HCT116 (cell line): Measurements from ENCODE around the gene FMN1. TPM values are rescaled to one million over a fixed set of nuclear protein-coding genes. Genes with fewer than 3 reads are reported as not detected.

Experiments
- ATAC-seq: fragments of 200-7000 bp; cut with Tn5 transposase; 2 replicates; pipeline ENCODE4 v1.9.1; 2020; ENCODE audit warnings: mild to moderate bottlenecking, moderate library complexity
- BruUV-seq: library from RNA; stranded (reverse); fragments of 400-500 nt; replicated peaks from 2 replicates; lab custom pipeline; 2021; lab: Mats Ljungman, UMichigan
- CTCF ChIA-PET: fragments of 300-600 bp; sonication (Branson Sonifier 250); formaldehyde crosslinking; loops from one replicate; lab custom pipeline; 2021; ENCODE audit warnings: antibody characterized with exemption; lab: Charles Lee
- POLR2A ChIA-PET: fragments of 300-600, 350-600 bp; sonication (Branson Sonifier 250); formaldehyde crosslinking; loops from one replicate; lab custom pipeline; 2021; ENCODE audit warnings: antibody characterized with exemption; lab: Charles Lee
- RAD21 ChIA-PET, 2 experiments: fragments of 300-600 bp; sonication (Branson Sonifier 250); formaldehyde crosslinking; loops; one replicate each; lab custom pipeline; 2023; ENCODE audit warnings: low total read pairs in 2 of 2; ENCODE audit not compliant: uncharacterized antibody in 2 of 2, unreplicated experiment in 2 of 2, low non-redundant PET in 1 of 2; lab: Charles Lee
- DNase-seq: peaks from one replicate; pipeline ENCODE4 v3.0.0-alpha.2; 2010; ENCODE audit warnings: low read depth, low spot score
- H2AFZ ChIP-seq: fragments of 200-600 bp; shearing (Covaris generic), sonication (generic); 2 replicates; pipeline ENCODE4 v1.6.1; 2017; ENCODE audit warnings: low read depth, mixed run types, mixed read lengths, antibody characterized with exemption, low read length; ENCODE audit not compliant: poor library complexity, severe bottlenecking
- H3K27ac ChIP-seq: 2 replicates; pipeline ENCODE4 v1.5.1; 2012; ENCODE audit warnings: low read depth, low read length
- H3K27me3 ChIP-seq: fragments of 200-600 bp; sonication (generic); 2 replicates; pipeline ENCODE4 v1.6.1; 2016; ENCODE audit warnings: mixed run types, low read length, mixed read lengths; ENCODE audit not compliant: insufficient read depth
- H3K36me3 ChIP-seq, 2 experiments: fragments of 200-500 bp in 1 of 2; fragments of 200-600 bp in 1 of 2; sonication (Bioruptor generic) in 1 of 2; sonication (generic) in 1 of 2; 2 replicates each; pipeline versions ENCODE4 v1.5.1 to v1.6.1; 2014 to 2016; ENCODE audit warnings: low read length in 2 of 2, inconsistent platforms in 1 of 2, mixed read lengths in 1 of 2, mixed run types in 1 of 2; ENCODE audit not compliant: insufficient read depth in 2 of 2, control insufficient read depth in 1 of 2
- H3K4me1 ChIP-seq, 2 experiments: fragments of 200-600 bp in 1 of 2; sonication (generic) in 1 of 2; 2 replicates each; pipeline versions ENCODE4 v1.5.1 to v1.6.1; 2012 to 2017; ENCODE audit warnings: low read length in 2 of 2, inconsistent platforms in 1 of 2, mild to moderate bottlenecking in 1 of 2, mixed read lengths in 1 of 2, mixed run types in 1 of 2, moderate library complexity in 1 of 2; ENCODE audit not compliant: insufficient read depth in 2 of 2, control insufficient read depth in 1 of 2
- H3K4me2 ChIP-seq: fragments of 200-600 bp; sonication (generic); 2 replicates; pipeline ENCODE4 v1.6.1; 2017; ENCODE audit warnings: mixed run types, low read length, mixed read lengths
- H3K4me3 ChIP-seq, 2 experiments: fragments of 200-600 bp in 1 of 2; sonication (generic) in 1 of 2; replicated peaks in 1 of 2; 2 replicates each; pipeline ENCODE4 v1.5.1; 2011 to 2016; ENCODE audit warnings: low read length in 2 of 2, control low read depth in 1 of 2, low read depth in 1 of 2, mild to moderate bottlenecking in 1 of 2, mixed read lengths in 1 of 2, mixed run types in 1 of 2
- H3K79me2 ChIP-seq: fragments of 200-600 bp; sonication (generic); 2 replicates; pipeline ENCODE4 v1.6.1; 2017; ENCODE audit warnings: mild to moderate bottlenecking, mixed run types, low read length, moderate library complexity, mixed read lengths; ENCODE audit not compliant: insufficient read depth
- H3K9ac ChIP-seq: fragments of 200-600 bp; sonication (generic); 2 replicates; pipeline ENCODE4 v1.6.1; 2016; ENCODE audit warnings: low read length, mixed read lengths
- H3K9me2 ChIP-seq: fragments of 200-600 bp; sonication (generic), shearing (Covaris generic); 2 replicates; pipeline ENCODE4 v1.6.1; 2017; ENCODE audit warnings: mixed run types, mild to moderate bottlenecking, moderate library complexity; ENCODE audit not compliant: insufficient read depth
- H3K9me3 ChIP-seq, 2 experiments: fragments of 200-500 bp in 1 of 2; fragments of 200-600 bp in 1 of 2; sonication (Bioruptor generic) in 1 of 2; sonication (generic) in 1 of 2; 2 replicates each; pipeline ENCODE4 v1.6.1; 2014 to 2017; ENCODE audit warnings: low read length in 2 of 2, mixed read lengths in 2 of 2, inconsistent platforms in 1 of 2, low read depth in 1 of 2, mild to moderate bottlenecking in 1 of 2, mixed run types in 1 of 2, moderate library complexity in 1 of 2; ENCODE audit not compliant: control insufficient read depth in 1 of 2, insufficient read depth in 1 of 2
- H4K20me1 ChIP-seq: fragments of 200-600 bp; sonication (generic), shearing (Covaris generic); 2 replicates; pipeline ENCODE4 v1.6.1; 2017; ENCODE audit warnings: mixed run types, mild to moderate bottlenecking, moderate library complexity; ENCODE audit not compliant: insufficient read depth
- CBX3 ChIP-seq: IDR thresholded peaks from 2 replicates; pipeline ENCODE4 v1.6.1; 2012; ENCODE audit warnings: low read depth
- CEBPB ChIP-seq: IDR thresholded peaks from 2 replicates; pipeline ENCODE4 v1.6.1; 2012; ENCODE audit warnings: low read depth
- CTCF ChIP-seq, 3 experiments: fragments of 200-600 bp in 1 of 3; sonication (generic) in 1 of 3; IDR thresholded peaks in 2 of 3; conservative IDR thresholded peaks in 1 of 3; 2 replicates each; pipeline ENCODE4 v1.5.1; 2012 to 2017; ENCODE audit warnings: low read depth in 2 of 3, low read length in 2 of 3, antibody characterized with exemption in 1 of 3, borderline replicate concordance in 1 of 3, control low read depth in 1 of 3, mild to moderate bottlenecking in 1 of 3, mixed read lengths in 1 of 3, mixed run types in 1 of 3, moderate library complexity in 1 of 3; ENCODE audit not compliant: insufficient read depth in 1 of 3
- EGR1 ChIP-seq: IDR thresholded peaks from 2 replicates; pipeline ENCODE4 v1.6.1; 2012; ENCODE audit warnings: low read depth
- ELF1 ChIP-seq: IDR thresholded peaks from 2 replicates; pipeline ENCODE4 v1.6.1; 2012; ENCODE audit warnings: low read depth, borderline replicate concordance
- EZH2phosphoT487 ChIP-seq: fragments of 200-600 bp; IDR thresholded peaks from 2 replicates; pipeline ENCODE4 v1.6.1; 2018; ENCODE audit warnings: antibody characterized with exemption, borderline replicate concordance
- FOSL1 ChIP-seq: IDR thresholded peaks from 2 replicates; pipeline ENCODE4 v1.6.1; 2012; ENCODE audit warnings: low read depth
- MAX ChIP-seq: IDR thresholded peaks from 2 replicates; pipeline ENCODE4 v1.6.1; 2012
- POLR2AphosphoS5 ChIP-seq: IDR thresholded peaks from 2 replicates; pipeline ENCODE4 v1.6.1; 2011; ENCODE audit warnings: mild to moderate bottlenecking, low read depth, low read length, moderate library complexity
- SIN3A ChIP-seq: IDR thresholded peaks from 2 replicates; pipeline ENCODE4 v1.6.1; 2012; ENCODE audit warnings: low read depth
- ZNF274 ChIP-seq: fragments of 200-500 bp; sonication (Bioruptor generic); IDR thresholded peaks from 2 replicates; pipeline ENCODE4 v1.6.1; 2014; ENCODE audit warnings: mild to moderate bottlenecking, low read depth, low read length, inconsistent platforms
- intact Hi-C: fragments of 100-400 bp; cut with micrococcal nuclease; formaldehyde crosslinking; loops from 2 replicates; pipeline ENCODE4 v1.10.0; 2022
- total RNA-seq: library from RNA; stranded (reverse); gene quantifications from one replicate; pipeline ENCODE4 v1.2.1, GENCODE V29; 2021; ENCODE audit not compliant: unreplicated experiment
- TF ChIP-seq, protein P1 (sequence below): IDR thresholded peaks from 2 replicates; pipeline ENCODE4 v1.6.1; 2011; ENCODE audit warnings: mild to moderate bottlenecking, low read length, moderate library complexity; ENCODE audit not compliant: insufficient replicate concordance; ENCODE audit errors: extremely low read depth

Gene FMN1
- total RNA-seq, 1 experiment from 2014 or later, result 0.39 TPM

GRCh38 chr15:32979710-32980109, 214.8 kb downstream of the FMN1 start:
- Histone ChIP-seq H2AFZ (no peak overlapping the region), H3K9ac (no peak overlapping the region), H3K4me2 (no peak overlapping the region), H3K9me3 (no peaks in the 10 kb centered on the region), H3K36me3 (no peaks in the 10 kb centered on the region), H4K20me1 (no peaks in the 10 kb centered on the region), H3K4me3 (no peak overlapping the region), H3K27me3 (peaks cover 4% of the 10 kb centered on the region; the same call in 1 of the 2 replicates), H3K27ac (no peak overlapping the region), H3K79me2 (no peaks in the 10 kb centered on the region), H3K9me2 (no peaks in the 10 kb centered on the region), H3K4me1 (no peaks in the 10 kb centered on the region)
- no peak for ATAC-seq
- no TSS peak for BruUV-seq
- ChIA-PET RAD21 (no interaction called here), CTCF (no interaction called here), POLR2A (no interaction called here)
- intact Hi-C loops, result no loop called here
- TF ChIP-seq EZH2phosphoT487 (no peak), FOSL1 (no peak), CBX3 (no peak), EGR1 (no peak), POLR2AphosphoS5 (no peak)
- DNase-seq, result no peak

DNA sequence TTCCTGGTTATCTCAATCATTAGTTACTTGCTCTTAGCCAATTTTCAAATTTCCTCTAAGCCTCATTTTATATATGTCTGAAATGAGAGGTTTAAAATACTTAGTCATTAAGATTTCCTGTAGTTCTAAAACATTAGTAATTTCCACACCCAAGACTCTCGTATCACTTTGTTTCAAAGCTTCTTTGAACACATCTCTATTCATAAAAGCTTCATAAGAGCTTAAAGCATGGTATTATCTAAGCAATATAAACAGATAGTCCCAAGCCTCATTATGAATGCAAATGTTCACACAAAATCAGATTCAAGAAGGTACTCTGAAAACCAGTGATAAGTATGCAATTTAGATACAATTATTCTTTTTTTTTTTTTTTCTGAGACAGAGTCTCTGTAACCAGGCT, 217.0 kb downstream of the FMN1 start:
- ChIA-PET CTCF (no interaction called here), POLR2A (no interaction called here), RAD21 (no interaction called here)
- ATAC-seq, result no peak
- DNase-seq, result no peak
- Histone ChIP-seq H3K4me2 (no peak overlapping the region), H3K36me3 (no peaks in the 10 kb centered on the region), H4K20me1 (no peaks in the 10 kb centered on the region), H3K9me2 (no peaks in the 10 kb centered on the region), H3K9ac (no peak overlapping the region), H3K4me3 (no peak overlapping the region), H3K27me3 (peaks cover 18% of the 10 kb centered on the region; the same call in 1 of the 2 replicates), H3K4me1 (no peaks in the 10 kb centered on the region), H2AFZ (no peak overlapping the region), H3K79me2 (no peaks in the 10 kb centered on the region), H3K27ac (no peak overlapping the region), H3K9me3 (no peaks in the 10 kb centered on the region)
- no peak for TF ChIP-seq ZNF274
- TF ChIP-seq, protein P1, sequence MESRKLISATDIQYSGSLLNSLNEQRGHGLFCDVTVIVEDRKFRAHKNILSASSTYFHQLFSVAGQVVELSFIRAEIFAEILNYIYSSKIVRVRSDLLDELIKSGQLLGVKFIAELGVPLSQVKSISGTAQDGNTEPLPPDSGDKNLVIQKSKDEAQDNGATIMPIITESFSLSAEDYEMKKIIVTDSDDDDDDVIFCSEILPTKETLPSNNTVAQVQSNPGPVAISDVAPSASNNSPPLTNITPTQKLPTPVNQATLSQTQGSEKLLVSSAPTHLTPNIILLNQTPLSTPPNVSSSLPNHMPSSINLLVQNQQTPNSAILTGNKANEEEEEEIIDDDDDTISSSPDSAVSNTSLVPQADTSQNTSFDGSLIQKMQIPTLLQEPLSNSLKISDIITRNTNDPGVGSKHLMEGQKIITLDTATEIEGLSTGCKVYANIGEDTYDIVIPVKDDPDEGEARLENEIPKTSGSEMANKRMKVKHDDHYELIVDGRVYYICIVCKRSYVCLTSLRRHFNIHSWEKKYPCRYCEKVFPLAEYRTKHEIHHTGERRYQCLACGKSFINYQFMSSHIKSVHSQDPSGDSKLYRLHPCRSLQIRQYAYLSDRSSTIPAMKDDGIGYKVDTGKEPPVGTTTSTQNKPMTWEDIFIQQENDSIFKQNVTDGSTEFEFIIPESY, result no peak
- no peak for TF ChIP-seq MAX
- TF ChIP-seq CTCF (IDR thresholded peaks at IDR 0.05 in 2 of 3, conservative IDR thresholded peaks at IDR 0.05 in 1 of 3; ENCODE audit: borderline replicate concordance in 1 of 3, insufficient read depth in 1 of 3, low read depth in 2 of 3, low read length in 2 of 3), result no peak
- no peak for TF ChIP-seq SIN3A
- no peak for TF ChIP-seq EGR1
- no peak for TF ChIP-seq ELF1
- TF ChIP-seq CEBPB, result no peak
- BruUV-seq, result no TSS peak
- intact Hi-C loops, result no loop called here
